Activated CD4-positive, alpha-beta T cell treated with anti-CD3 and anti-CD28 coated beads for 4 hours (primary cell): ENCODE results near the gene PTK7.
"Not testable (repeated sequence)": the region's sequence is repeated elsewhere in the genome, so short reads cannot be mapped to it uniquely, and the experiment has no call there.

ENCODE experiments used
- DNase-seq, 2 donors: peaks; one replicate each; pipeline ENCODE4 v3.0.0-alpha.2; 2020

Gene PTK7

DNA sequence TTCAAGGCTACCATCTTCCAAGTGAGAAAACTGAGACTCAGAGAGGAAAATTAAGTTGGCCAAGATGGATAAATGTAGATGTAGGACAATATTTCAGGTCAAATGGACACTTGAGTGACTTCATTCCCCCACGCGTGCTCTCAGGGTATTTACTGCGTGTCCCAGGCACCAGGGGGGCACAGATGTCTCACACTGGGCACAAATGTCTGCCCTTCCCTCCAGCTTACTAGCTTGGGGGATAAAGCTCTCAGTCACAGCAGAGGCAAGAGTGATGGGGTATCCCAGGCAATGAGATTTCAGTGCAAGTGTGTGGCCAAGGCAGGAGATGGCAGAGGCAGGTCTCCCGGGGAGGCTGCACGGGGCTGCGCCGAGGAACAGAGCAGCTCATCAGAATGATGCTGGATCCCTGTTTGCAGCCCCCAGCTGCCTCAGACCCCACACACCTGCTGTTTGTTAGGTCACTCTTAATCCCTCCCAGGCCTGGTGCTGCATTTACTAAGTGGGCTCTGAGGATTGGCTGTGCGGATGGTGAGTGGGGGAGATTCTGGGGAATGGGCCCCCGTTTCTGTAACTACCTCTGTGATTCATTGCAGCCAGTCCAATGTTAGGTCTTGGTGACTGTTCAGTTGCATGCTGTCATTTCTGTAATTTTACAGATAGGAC is 44.1 kb downstream of the PTK7 start:
- DNase-seq, result no peak

DNA sequence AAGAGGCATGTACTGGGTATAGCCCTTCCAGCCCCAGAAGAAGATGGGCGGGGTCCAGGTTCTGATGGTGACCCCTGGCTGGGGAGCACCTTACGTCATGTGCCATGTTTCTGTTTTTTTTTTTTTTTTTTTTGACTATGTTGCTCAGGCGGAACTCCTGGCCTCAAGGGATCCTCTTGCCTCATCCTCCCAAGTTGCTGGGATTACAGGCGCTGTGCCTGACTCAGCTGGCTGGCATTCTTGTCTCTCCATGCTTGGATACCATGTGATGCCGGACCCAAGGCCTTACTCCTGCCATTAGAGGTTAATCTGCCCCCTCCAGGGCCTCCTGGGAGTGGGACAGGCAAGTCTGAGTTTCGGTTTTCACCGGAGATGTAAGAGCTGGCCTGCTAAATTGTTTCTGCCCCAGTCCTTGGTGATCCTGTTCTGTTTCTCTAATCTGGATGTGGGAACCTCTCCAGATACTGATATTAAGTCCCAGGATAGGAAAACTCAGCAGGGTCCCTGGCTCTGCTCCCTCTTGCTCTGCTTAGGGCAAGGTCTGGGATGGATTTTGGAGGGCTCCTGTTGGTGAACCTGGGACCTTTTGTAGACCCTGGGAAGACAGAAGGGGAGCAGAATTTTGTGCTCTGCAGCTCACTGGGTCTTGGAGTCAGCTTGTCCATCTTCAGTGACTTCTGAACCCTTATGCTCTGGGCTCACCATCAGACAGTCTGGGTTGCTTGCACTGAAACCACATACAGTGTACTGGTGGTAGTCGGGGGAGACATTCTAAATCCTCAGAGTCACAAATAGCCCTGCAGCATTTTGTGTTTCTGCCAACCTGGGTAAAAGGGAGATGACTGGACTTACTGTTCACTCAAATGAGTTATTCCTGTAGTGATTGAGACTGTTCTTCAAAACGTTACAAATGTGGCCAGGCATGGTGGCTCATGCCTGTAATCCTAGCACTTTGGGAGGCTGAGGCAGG is 45.1 kb downstream of the PTK7 start:
- no peak for DNase-seq

DNA sequence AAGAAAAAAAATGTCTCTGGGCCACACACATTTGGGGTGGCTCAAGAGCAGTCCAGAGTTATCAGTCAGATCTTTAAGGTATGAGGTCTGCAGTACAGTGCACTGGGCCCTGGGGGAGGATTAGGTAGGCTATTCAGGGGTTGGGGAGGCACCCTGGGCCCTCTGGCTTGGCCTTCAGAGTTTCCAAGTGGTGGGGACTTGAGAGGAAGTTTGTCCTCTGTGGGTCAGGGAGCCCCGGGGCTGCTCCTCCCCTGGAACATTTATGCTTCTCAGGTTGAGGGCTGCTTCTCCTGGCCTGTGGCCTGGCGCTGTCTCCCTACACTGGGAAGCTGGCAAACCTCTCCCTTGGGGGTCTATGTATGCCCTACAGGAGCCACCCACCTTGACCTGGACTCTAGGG is 46.0 kb downstream of the PTK7 start:
- no peak for DNase-seq

DNA sequence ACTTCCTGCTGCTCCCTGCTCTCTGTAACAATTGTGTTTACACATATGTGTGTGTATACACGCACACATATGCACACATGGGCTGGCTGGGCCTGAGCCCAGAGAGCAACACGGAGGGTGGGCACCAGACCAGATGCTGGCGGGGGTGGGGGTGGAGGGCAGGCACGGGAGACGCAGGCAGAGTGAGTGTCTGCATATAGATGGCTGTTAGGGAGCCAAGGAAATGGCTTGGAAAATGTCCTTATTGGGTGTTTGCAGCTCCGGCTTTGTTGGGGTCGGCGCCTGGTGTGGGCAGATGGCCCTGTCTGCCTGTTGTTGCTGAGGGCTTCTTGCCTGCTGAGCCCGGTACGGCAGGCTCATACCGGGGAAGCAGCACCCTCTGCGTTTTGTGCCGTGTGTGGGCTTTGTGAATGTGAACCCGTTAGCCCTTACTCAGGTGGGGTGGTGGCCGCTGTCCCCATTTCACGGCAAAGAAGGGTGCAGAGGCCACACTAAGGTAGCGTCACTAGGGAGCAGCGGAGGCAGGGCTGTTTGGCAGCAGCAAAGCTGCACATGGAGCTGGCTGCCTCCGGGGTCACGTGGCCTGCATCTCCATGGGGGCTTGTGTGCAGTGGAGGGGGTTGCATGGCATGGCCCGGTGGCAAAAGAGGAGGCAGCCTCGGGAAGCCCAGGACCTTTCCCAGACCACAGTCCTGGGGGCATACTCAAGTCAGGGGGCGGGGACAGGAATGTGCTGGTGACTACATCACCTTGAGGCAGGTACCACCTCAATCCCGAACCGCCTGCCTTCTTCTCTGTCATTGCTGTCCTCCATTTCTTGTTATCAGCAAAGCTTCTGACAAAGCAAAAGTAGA is 47.6 kb downstream of the PTK7 start:
- no peak for DNase-seq

DNA sequence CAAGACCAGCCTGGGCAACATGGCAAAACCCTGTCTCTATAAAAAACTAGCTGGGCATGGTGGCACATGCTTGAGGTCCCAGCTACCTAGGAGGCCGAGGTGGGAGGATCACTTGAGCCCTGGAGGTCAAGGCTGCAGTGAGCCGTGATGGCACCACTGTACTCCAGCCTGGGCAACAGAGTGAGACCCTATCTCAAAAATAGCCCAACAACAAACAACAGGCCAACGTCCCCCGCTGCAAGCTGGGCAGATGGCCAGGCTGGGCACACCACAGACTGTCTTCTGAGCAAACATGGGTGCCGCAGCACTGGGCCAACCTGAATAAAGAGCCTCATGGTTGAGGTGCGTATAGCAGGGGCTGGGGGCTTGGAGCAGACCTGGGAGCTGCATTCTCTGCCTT is 48.4 kb downstream of the PTK7 start:
- DNase-seq, result no peak

DNA sequence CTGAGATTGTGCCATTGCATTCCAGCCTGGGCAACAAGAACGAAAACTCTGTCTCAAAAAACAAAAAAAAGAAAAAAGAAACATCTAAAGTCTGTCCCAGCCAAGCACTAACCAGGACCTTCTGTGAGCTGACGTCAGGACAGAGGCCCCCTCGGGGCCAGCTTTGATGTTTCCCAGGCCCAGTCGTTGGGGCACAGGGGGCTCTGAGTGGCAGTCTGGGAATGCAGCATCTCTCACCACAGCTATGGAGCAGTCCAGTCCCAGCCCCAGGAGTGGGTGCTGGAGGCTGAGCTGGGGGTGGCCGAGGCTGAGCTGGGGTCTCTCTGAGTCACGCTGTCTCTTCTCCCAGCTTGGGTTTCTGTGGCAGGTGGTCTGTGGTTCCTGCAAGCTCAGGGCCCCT is 49.0 kb downstream of the PTK7 start:
- DNase-seq, result no peak

DNA sequence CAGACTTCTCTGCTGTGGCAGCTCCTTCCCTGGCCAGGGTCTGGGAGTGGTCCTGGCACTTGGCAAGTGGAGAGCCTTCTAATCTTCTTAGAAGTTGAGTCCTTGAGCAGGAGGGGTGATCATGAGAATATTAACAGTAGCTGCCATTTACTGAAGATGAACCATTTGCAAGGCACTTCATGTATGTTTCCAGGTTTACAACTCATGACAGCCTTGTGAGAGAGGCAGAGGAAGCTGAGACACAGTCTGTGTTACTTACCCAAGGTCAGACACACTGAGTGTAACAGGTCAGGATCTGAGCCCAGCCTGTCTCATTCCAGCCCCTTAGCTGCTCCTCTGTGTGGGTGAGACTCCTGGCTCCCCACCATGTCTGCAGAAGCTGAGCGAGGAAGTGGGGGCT is 49.4 kb downstream of the PTK7 start:
- no peak for DNase-seq

DNA sequence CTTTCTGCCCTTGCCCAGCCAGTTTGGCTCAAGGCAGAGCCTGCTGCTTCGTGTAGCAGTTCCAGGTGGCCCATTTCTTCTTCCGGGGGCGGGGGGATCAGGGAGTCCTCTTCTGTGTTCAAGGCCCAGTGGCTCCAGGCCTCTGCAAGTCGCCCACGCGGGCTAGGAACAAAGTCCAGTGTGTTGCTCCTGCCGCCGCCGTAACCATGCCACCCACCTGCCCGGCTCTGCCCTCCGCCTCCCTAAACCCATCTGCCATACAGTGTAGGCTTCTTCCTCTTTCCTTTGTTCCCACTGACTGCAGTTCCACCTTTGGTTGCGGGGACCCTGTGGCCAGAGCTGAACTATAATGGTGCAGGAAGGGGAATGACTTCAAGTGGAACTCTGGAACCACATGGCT is 51.1 kb downstream of the PTK7 start:
- DNase-seq, result no peak

DNA sequence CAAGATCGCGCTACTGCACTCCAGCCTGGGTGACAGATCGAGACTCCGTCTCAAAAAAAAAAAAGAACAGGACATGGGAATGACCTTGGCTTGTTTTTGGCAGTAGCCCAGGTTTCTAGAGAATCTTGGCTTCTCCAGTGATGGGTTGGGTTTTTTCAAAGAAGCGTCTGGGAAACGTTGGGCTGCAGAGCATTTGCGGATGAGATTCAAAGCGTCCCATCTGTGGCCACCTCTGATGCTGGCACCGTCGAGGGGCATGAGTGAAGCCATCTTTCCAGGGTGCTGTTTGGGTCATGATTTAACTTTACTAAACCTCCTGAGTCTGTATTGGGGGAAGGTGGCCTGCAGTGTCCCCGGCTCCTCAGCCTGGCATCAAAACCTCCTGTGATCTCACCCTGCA is 51.8 kb downstream of the PTK7 start:
- no peak for DNase-seq

DNA sequence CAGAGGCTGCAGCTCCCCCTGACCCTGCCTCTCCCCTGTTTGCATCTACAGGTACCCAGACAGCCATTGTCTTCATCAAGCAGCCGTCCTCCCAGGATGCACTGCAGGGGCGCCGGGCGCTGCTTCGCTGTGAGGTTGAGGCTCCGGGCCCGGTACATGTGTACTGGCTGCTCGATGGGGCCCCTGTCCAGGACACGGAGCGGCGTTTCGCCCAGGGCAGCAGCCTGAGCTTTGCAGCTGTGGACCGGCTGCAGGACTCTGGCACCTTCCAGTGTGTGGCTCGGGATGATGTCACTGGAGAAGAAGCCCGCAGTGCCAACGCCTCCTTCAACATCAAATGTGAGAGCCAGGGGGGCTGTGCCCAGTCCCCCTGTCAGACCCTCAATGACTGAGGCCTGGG is 52.8 kb downstream of the PTK7 start:
- no peak for DNase-seq

DNA sequence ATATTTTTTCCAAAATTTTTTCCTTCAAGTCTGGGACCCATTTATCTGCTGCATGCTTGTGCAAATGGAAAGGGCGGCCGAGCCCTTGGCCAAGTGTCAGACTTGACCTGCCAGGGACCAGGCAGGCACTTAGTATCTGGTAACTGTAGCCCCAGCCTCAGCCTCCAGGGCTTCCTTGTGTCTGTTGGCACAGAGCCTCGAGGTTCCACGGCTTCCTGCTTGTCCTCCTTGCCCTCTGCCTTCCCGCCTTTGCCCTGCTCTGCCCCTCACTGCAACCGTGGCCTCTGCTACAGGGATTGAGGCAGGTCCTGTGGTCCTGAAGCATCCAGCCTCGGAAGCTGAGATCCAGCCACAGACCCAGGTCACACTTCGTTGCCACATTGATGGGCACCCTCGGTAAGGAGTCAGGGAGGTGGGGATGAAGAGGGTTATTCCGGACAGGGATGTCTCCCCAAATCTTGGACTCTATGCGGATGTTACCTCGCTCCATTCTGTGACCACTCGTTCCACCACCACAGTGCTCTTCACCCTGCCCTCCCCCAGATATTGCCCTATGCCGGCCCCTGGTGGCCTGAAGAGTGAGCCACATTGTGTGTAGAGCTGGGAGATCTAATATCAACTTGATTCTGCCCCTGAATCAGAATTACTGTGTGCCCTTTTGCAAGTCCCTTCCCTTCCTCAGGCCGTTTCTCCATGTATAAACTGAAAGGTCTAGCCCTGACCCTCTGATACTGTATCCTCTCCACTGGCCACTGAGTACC is 53.5 kb downstream of the PTK7 start:
- no peak for DNase-seq

DNA sequence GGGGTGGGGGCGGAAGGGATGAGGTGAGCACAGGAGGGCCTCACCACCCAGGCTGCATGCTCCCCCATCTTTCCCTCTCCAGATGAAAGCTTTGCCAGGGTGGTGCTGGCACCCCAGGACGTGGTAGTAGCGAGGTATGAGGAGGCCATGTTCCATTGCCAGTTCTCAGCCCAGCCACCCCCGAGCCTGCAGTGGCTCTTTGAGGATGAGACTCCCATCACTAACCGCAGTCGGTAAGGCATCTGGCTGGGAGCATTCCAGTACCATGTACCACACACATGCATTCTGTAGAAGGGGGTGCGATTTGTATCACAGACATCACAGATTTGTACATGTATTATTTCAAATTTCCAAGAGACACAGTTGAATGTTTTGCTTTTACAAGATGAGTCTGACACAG is 54.3 kb downstream of the PTK7 start:
- no peak for DNase-seq

DNA sequence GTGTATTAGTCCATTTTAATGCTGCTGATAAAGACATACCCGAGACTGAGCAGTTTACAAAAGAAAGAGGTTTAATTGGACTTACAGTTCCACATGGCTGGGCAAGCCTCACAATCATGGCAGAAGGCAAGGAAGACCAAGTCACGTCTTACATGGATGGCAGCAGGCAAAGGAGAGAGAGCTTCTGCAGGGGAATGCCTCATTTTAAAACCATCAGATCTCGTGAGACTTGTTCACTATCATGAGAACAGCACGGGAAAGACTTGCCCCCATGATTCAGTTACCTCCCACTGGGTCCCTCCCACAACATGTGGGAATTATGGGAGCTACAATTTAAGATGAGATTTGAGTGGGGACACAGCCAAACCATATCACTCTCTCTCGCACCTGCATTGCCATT is 55.3 kb downstream of the PTK7 start:
- DNase-seq, result not testable (repeated sequence)

DNA sequence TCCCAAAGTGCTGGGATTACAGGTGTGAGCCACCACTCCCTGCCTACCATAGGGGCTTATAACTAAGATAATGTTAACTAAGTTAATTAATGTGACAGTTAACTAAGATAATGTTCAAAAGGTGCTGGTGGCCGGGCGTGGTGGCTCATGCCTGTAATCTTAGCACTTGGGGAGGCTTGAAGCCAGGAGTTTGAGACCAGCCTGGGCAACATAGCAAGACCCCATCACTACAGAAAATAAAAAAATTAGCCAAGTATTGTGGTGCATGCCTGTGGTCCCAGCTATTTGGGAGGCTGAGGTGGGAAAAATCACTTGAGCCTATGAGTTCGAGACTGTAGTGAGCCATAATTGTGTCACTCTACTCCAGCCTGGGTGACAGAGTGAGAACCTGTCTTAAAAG is 62.2 kb downstream of the PTK7 start:
- DNase-seq, result no peak

DNA sequence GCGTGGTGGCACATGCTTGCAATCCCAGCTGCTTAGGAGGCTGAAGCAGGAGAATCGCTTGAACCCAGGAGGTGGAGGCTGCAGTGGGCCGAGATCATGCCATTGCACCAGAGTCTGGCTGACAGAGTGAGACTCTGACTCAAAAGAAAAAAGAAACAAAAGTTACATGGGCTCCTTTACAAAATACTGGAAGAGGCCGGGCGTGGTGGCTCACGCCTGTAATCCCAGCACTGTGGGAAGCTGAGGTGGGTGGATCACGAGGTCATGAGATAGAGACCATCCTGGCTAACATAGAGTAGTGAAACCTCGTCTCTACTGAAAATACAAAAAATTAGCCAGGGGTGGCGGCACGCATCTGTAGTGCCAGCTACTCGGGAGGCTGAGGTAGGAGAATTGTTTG is 63.9 kb downstream of the PTK7 start:
- DNase-seq, result not testable (repeated sequence)

DNA sequence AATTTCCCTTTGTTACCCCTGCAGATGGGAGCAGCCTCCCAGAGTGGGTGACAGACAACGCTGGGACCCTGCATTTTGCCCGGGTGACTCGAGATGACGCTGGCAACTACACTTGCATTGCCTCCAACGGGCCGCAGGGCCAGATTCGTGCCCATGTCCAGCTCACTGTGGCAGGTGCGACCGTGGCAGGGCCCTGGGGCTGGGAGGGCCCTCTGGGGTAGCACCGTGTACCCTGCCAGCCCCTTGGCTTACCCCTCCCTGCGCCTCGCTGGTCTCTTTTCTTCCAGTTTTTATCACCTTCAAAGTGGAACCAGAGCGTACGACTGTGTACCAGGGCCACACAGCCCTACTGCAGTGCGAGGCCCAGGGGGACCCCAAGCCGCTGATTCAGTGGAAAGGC is 65.5 kb downstream of the PTK7 start:
- no peak for DNase-seq

DNA sequence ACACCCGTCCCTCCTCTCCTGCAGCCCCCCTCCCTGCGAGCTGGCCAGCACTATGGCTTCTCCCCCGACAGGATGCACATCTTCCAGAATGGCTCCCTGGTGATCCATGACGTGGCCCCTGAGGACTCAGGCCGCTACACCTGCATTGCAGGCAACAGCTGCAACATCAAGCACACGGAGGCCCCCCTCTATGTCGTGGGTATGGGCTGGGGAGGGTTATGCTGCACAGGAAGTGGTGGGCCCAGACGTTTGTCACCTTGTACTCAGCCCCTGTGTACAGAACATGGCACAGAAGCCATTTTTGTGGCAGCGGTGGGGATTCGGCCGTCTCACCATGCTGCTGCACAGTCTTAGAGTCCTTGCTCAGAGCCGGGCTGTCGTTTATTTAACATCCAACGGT is 66.0 kb downstream of the PTK7 start:
- no peak for DNase-seq

DNA sequence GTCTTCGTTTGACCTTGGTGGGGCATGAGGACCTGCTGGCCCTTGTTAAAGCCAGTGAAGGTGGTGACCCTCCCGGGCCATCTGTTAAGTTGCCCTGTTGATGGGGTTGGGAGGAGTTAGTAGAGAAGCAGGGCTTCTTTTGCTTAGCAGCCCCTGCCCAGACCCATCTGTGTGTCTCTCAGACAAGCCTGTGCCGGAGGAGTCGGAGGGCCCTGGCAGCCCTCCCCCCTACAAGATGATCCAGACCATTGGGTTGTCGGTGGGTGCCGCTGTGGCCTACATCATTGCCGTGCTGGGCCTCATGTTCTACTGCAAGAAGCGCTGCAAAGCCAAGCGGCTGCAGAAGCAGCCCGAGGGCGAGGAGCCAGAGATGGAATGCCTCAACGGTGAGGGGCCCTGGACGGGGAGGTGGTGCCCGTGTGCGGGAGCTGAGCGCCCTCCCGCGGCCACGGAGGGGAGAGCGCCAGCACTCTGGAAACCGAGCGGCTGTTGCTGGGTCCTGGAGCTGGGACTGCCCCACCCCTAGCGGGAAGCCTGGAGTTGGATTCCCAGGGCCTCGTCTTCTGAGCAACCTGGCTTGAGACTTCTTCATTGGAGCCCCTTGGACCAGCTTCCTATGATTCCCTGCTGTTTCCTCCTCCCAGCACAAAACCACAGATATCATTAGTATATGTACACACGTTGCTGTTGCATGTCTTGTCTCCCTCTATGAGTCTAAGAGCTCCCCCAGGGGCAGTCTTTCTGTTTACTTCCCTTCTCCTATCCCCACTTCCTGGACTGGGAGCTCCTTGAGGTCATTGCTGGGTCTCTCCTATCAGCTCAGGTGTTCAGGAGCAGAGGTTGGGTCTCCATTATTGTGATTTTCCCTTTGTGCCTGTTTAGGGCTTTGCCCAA is 67.4 kb downstream of the PTK7 start:
- peak; percentile 63 to 69 for DNase-seq

DNA sequence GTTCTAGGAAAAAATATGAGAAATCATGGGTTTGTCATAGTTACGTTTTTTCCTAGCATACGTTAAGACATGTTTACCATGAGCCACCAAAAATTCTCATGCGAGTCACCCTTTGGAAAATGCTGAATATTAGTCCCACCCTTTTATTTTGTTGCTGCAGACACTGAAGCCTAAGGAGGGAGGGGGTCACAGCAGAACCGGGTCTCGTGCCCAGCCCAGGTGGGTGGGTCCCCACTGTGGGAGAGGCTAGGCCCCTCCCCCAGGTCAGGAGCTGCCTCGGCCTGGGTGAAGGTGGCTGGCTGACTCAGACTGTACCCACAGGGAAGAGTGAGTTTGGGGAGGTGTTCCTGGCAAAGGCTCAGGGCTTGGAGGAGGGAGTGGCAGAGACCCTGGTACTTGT is 68.8 kb downstream of the PTK7 start:
- no peak for DNase-seq

DNA sequence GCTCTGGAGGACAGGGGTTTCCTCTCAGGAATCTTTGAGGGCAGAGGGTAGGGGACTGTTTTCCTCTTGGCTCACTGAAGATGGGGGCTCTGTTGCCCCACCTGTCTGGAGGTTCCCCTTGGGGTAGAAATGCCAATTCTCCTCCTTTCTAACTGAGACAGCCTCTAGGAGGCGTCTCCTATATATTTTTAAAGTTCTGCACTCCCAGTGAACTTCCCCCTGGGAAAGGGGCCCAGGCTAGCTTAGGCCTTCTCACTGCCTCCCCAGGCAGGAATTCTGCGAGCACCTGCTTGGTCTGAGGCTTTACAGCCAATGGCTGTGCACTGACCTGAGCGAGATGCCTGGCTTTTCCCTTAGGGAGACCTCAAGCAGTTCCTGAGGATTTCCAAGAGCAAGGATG is 70.1 kb downstream of the PTK7 start:
- no peak for DNase-seq
